ENCODE measurements around the gene BID.

Gene BID

DNA sequence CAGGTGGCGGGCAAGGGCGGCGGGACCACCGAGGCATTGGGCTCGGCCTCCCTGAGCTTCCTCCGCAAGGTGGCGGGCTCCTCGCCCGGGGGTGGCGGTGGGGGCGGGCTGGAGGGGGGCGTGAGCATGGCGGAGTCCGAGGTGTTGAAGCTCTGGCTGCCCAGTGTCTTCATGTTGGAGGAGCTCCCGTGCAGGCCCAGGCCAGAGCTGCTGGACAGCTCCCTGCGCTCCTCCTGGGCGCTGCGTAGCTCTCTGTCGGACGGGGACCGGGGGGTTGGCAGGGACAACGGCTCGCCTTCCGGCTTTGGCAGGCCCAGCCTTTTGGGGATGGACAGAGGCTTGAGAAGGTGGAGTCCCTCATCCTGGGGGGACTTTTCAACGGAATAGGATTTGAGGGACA, 43.9 kb upstream of the BID start:
- no peak for DNase-seq (ENCODE audit: extremely low spot score)
- ChIA-PET POLR2A (no interaction called here), CTCF (interaction anchor here (1.3 to 4.0 kb wide), 3 partner anchors 11 to 259 kb away, joined by 3 to 21 read pairs (median 3); no protein-coding TSS in a partner anchor)
- TF ChIP-seq, protein P1, sequence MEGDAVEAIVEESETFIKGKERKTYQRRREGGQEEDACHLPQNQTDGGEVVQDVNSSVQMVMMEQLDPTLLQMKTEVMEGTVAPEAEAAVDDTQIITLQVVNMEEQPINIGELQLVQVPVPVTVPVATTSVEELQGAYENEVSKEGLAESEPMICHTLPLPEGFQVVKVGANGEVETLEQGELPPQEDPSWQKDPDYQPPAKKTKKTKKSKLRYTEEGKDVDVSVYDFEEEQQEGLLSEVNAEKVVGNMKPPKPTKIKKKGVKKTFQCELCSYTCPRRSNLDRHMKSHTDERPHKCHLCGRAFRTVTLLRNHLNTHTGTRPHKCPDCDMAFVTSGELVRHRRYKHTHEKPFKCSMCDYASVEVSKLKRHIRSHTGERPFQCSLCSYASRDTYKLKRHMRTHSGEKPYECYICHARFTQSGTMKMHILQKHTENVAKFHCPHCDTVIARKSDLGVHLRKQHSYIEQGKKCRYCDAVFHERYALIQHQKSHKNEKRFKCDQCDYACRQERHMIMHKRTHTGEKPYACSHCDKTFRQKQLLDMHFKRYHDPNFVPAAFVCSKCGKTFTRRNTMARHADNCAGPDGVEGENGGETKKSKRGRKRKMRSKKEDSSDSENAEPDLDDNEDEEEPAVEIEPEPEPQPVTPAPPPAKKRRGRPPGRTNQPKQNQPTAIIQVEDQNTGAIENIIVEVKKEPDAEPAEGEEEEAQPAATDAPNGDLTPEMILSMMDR (IDR thresholded peaks at IDR 0.05; ENCODE audit: control extremely low read depth, extremely low read depth, low read depth, missing control alignments): no peak

DNA sequence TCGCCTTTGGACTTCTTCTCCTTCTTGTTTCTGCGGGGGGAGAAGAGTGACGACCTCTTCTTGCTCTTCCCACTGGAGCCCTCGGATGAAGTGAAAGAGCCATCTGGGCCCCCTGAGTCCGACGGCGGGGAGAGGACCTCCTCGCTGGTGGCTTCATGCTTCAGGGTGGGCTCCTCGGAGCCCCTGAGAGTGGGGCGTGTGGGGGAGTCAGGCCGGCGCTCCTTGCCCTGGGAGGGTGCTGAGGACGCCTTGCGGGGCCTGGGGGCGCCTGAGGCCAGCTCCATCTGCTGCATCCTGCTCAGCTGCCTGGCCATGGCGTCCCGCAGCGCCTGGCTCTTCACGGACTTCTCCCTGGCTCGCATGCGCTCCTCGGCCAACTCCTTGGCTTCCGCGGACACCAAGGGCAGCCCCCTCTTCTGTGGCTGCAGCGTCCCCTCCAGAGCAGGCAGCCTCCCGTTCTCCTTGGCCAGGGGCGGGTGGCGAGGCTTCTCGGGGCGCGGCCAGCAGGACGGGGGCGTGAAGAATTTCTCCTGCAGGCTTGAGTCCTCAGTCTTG, 43.3 kb upstream of the BID start:
- CTCF ChIA-PET: interaction anchor here (4.0 kb wide), 1 partner anchor 12 kb away, joined by 21 read pairs; no protein-coding TSS in a partner anchor
- TF ChIP-seq, protein P1 (IDR thresholded peaks at IDR 0.05; ENCODE audit: control extremely low read depth, extremely low read depth, low read depth, missing control alignments): no peak
- no peak for DNase-seq (ENCODE audit: extremely low spot score)
- POLR2A ChIA-PET: no interaction called here

DNA sequence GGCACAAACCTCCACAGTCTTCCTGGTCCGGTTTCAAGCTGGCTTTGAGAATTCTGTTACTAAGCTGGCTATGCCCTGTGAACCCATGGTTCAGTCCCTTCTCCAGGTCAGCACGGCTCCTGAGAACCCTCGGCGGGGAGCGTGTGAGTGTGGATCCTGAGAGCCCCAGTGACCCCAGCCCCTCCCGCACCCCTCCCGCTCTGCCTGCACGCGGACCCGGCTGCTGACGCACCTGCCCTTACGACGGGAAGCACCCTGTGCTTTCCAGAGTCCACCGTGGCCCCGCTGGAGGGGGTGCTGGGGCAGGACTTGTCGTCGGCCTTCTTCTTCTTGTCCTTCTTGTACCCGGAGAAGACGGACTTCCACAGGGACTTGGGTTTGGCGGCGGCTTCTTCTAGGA, 42.8 kb upstream of the BID start:
- DNase-seq (ENCODE audit: extremely low spot score): no peak
- ChIA-PET CTCF (interaction anchor here (4.0 kb wide), 1 partner anchor 12 kb away, joined by 21 read pairs; no protein-coding TSS in a partner anchor), POLR2A (no interaction called here)
- TF ChIP-seq, protein P1 (IDR thresholded peaks at IDR 0.05; ENCODE audit: control extremely low read depth, extremely low read depth, low read depth, missing control alignments): no peak

DNA sequence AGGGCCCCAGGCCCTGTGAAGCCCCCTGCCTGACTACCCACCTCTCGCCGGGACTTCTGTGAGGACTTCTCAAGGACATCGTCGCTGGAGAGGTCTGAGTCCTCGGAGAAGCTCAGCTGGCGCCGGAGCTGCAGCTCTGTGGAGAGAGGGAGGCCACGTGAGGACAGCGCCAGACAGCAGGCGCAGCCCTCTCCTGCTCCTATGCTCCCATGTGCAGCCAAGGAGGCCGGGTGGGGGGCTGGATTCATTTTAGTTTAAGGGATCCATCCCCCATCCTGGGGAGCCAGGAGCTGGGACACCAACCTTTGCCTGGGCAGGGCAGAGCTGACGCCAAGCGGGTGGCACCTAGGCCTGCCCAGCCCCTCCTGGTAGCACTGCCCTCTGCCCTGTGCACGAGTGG, 42.4 kb upstream of the BID start:
- DNase-seq (ENCODE audit: extremely low spot score): no peak
- CTCF ChIA-PET: interaction anchor here (4.0 kb wide), 1 partner anchor 13 kb away, joined by 21 read pairs; no protein-coding TSS in a partner anchor
- TF ChIP-seq, protein P1 (IDR thresholded peaks at IDR 0.05; ENCODE audit: control extremely low read depth, extremely low read depth, low read depth, missing control alignments): no peak
- POLR2A ChIA-PET: no interaction called here

DNA sequence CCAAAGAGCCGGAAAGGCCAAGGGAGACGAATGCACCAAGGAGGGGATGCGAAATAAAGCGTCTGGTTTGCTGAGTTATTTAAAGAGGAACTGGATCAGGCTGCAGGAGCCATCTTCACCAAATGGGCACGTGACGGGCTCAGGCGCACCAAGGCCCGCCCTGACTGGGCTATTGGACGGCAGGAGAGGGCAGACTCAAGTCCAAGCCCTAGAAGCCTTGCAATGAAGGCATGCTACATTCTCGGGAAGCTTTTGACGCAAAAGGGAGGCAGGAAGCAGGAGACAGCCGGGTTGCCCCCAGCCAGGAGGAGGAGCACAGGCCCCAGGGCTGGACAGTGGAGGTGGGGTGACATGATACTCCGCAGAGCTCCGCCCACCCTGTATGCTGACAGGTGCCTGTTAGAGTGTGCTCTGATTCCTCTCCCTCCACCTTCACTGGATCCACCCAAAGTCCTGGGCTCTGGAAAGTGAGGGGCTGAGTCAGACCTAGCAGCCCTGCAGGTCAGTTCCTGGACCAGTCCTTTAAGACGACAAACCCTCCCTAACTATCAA, 41.5 kb upstream of the BID start:
- POLR2A ChIA-PET: no interaction called here
- DNase-seq (ENCODE audit: extremely low spot score): no peak
- TF ChIP-seq, protein P1 (IDR thresholded peaks at IDR 0.05; ENCODE audit: control extremely low read depth, extremely low read depth, low read depth, missing control alignments): no peak
- CTCF ChIA-PET: interaction anchor here (1.7 kb wide), 1 partner anchor 261 kb away, joined by 6 read pairs; no protein-coding TSS in a partner anchor

DNA sequence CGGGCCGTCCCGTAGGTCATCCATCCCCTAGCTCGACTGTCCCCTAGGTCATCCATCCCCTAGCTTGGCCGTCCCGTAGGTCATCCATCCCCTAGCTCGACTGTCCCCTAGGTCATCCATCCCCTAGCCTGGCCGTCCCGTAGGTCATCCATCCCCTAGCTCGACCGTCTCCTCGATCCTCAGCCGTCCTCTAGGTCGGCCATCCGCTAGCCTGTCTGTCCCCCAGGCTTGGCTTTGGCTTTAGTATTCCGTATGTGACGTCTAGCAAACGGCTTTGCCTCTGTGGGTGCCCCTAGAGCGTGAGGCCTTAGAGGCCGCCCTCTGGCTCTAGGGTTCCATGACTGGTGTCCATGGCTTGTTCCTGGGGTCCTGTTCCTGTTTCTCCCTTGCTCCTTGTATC, 40.6 kb upstream of the BID start:
- TF ChIP-seq, protein P1 (IDR thresholded peaks at IDR 0.05; ENCODE audit: control extremely low read depth, extremely low read depth, low read depth, missing control alignments): no peak
- ChIA-PET CTCF (interaction anchor here (1.7 kb wide), 1 partner anchor 261 kb away, joined by 6 read pairs; no protein-coding TSS in a partner anchor), POLR2A (no interaction called here)
- DNase-seq (ENCODE audit: extremely low spot score): no peak

Measured in GM10248 (cell line).